Dedifferentiated amniotic fluid mesenchymal stem cell (primary cell): Measurements from ENCODE around the gene OPRM1.
A peak's percentile ranks its signal among the peaks of the same experiment; 100 is the strongest.
"Not testable (repeated sequence)": the region's sequence is repeated elsewhere in the genome, so short reads cannot be mapped to it uniquely, and the experiment has no call there.

Experiments
- DNase-seq: peaks from one replicate; pipeline ENCODE4 v3.0.0-alpha.2; 2016; ENCODE audit errors: extremely low spot score

Gene OPRM1

DNA sequence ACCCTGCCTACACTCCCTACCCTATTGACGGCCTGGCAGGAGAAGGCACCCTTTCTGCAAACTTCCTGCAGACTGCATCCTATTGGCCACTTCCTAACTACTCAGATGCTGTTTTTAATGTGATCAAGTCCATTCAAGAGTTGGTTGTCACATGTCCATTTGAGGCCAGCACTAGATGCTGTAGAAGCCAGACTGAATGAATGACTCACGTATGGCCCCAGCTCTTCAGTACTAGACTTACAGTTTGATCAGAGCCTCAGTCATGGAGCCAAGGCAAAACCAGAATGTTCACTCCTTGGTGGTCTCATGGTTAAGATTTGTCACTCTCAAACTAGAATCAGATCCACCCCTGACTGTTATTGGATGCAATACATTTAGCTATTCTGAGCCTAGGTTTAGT, 101.7 kb downstream of the OPRM1 start:
- DNase-seq: no peak

DNA sequence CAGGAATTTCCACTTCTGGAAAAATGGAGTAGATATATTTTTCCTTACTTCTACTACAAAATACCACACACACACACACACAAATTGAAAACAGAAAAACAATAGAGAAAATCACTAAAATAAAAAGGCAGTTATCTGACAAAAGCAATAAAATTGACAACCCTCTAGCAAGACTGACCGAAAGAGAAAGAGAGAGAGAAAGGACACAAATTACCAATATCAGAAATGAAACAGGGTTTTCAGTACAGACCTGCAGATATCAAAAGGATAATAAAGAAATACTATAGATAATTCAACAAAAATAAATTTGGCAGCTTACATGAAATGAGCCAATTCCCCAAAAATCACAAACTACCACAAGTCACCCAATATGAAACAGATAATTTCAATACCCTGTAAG, 104.7 kb downstream of the OPRM1 start:
- no peak for DNase-seq

DNA sequence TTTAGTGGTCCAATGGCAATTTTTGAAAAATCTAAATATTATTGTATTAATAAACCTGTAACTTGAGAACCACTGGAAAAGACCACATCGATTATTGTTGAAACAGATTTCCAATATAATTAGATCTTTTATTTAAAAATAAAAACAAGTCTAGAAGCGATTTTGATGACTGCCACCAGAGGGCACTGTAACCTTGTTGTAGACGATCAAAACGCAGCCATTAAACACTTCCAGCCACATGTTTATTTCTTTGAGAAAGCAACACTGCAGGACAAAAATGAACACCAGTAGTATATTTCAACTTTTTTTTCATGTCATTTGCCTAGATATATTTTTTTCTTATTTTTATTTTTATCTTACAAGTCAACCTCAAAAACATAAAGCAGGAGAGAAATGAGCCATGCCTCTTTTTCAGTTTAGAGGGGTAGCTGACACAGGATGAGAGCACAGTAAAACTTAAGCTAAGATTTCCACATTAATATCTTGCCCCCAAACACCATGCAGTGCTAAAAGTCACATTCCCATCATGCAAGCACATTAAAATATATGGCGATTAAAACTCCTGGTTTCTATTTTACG, 115.4 kb downstream of the OPRM1 start:
- peak; percentile 78 for DNase-seq

DNA sequence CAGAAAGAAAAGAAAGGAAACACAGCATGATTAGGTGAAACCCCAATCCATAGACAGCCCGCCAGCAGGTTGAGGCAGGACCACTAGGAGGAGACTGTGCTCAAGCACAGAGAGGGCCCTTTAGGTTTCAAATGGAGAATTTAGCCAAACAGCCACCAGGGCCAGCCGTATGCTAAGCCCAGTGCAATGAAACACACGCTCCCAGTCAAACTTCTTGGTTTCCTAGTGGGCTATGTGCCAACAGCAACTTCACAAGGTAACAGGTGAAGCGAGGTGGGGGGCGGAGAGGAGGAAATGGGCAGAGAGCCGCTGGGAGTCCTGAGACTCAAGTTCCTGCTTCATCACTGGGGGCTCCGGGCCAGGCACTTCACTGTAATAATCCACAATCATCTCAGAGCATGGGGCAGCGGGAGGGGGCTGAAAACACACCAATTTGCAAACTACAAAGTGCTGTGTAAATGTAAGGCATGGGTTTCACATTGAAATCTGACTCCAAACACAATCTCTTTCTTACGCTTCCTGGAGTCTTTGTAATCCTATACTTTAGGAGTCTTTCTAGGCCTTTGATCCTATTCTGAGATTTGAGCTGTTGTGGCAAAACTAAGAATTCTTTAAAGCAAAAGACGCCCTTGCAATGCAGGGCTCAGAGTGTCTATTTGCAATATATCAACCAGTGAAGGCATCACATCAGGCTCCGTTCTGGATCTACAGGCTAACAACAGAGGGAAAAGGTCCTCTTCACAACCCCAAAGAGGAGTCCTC, 117.3 kb downstream of the OPRM1 start:
- DNase-seq: no peak

GRCh38 chr6:154157082-154157481, 118.0 kb downstream of the OPRM1 start:
- no peak for DNase-seq

- DNase-seq: no peak
Measured at GRCh38 chr6:154157706-154158105, 118.7 kb downstream of the OPRM1 start.

GRCh38 chr6:154159126-154159525, 120.1 kb downstream of the OPRM1 start:
- DNase-seq: no peak

- DNase-seq: no peak
Measured at GRCh38 chr6:154161689-154162088, 122.6 kb downstream of the OPRM1 start.

DNA sequence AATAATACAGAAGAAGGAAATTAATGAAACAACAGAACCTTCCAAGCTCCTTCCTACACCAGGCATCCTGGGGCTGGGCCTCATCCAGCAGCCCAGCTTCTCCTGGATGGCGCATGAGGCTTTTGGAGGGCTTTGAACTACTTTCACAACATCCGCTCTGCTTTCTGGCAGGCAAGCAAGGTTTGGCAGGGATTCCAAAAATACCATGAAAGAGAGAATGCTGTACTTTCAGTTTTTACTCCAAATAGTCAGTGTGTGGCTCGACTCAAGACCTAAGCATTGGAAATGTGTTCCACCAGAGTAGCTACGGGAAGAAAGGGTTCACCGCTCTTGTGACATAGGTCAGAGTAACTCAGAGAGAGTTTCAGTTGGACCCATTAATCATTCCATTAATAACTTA, 125.4 kb downstream of the OPRM1 start:
- DNase-seq: no peak

GRCh38 chr6:154165478-154165877, 126.4 kb downstream of the OPRM1 start:
- no peak for DNase-seq

- DNase-seq: no peak
Measured at GRCh38 chr6:154166140-154166539, 127.1 kb downstream of the OPRM1 start.

DNA sequence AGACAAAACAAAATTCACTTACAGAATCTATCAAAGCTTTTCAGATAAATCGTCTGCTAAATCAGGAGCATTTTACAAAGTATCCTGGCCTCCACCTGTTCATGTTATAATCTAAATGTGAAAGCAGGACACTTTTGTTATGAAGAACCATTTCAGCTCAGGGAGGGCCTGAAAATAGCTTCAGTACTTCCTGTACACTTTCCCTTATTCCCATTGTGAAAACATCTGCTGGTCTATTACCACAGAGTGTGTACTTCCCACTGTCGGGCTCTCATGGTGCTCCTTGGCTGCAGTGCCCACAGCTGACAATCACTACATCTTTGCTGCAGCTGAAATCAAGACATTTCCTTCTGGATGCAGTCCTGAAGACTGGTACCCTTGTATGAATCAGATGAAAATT, 128.1 kb downstream of the OPRM1 start:
- no peak for DNase-seq

GRCh38 chr6:154169193-154169847, 130.3 kb downstream of the OPRM1 start:
- DNase-seq: no peak

- DNase-seq: no peak
Measured at GRCh38 chr6:154170106-154170505, 131.1 kb downstream of the OPRM1 start.

DNA sequence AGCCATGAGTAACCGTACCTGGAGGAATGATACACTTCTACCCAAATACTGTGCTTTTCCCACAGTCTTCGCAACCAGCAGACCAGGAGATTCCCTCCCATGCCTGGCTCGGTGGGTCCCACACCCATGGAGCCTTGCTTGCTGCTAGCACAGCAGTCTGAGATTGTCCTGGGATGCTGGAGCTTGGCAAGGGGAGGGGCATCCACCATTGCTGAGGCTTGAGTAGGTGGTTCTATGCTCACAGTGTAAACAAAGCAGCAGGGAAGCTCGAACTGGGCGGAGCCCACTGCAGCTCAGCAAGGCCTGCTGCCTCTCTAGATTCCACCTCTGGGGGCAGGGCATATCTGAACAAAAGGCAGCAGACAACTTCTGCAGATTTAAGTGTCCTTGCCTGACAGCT, 133.4 kb downstream of the OPRM1 start:
- not testable (repeated sequence) for DNase-seq

- DNase-seq: no peak
Measured at GRCh38 chr6:154179434-154179833, 140.4 kb downstream of the OPRM1 start.

- DNase-seq: no peak
Measured at GRCh38 chr6:154187203-154187602, 148.2 kb downstream of the OPRM1 start.

- no peak for DNase-seq
Measured at GRCh38 chr6:154187714-154188113, 148.7 kb downstream of the OPRM1 start.

DNA sequence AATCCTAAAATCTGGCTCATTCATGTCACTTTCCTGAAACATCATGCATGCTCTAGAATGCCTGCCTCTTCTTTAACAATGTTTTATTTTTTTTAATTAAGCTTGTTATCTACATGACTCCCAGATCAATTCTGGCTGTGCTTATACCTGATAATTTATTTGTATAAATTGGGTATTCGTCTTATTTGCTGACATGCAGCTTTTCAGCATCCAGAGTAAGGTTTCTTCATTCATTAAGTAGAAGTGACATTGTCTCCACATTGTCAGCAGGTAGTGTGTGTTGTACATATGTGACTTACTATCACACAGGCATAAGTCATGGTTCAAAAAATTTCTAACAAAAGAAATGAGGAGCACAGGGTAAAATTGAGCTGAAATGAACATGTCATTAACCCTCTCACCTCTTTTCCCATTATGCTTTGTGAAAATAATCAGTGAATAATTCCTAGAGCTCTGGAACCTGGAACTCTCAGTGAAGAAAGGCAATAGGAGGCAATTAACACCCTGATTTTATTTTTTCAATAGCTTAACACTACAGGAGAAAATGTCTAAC, 157.4 kb downstream of the OPRM1 start:
- DNase-seq: no peak

- DNase-seq: peak; percentile 83
Measured at GRCh38 chr6:154197196-154197860, 158.3 kb downstream of the OPRM1 start.

- DNase-seq: not testable (repeated sequence)
Measured at GRCh38 chr6:154201688-154202087, 162.6 kb downstream of the OPRM1 start.

GRCh38 chr6:154202339-154202738, 163.3 kb downstream of the OPRM1 start:
- no peak for DNase-seq
